Measurements from ENCODE around the gene APOBEC3H.

APOBEC3H gene

GRCh38 chr22:39090426-39091064 is 6.5 kb upstream of the APOBEC3H start:
- H3K4me3 Mint-ChIP-seq, result peak overlapping the region; percentile 62
- no peaks in the 10 kb centered on the region for H3K9me3 Mint-ChIP-seq
- peaks cover 93% of the 10 kb centered on the region for H3K4me1 Mint-ChIP-seq
- no peaks in the 10 kb centered on the region for H3K27me3 Mint-ChIP-seq
- H3K27ac Mint-ChIP-seq, result peak overlapping the region; percentile 89
- ATAC-seq, result peak; percentile 84
- peak; percentile 86 for DNase-seq
- H3K36me3 Mint-ChIP-seq (ENCODE audit: low read depth), result peaks cover 5% of the 10 kb centered on the region

DNA sequence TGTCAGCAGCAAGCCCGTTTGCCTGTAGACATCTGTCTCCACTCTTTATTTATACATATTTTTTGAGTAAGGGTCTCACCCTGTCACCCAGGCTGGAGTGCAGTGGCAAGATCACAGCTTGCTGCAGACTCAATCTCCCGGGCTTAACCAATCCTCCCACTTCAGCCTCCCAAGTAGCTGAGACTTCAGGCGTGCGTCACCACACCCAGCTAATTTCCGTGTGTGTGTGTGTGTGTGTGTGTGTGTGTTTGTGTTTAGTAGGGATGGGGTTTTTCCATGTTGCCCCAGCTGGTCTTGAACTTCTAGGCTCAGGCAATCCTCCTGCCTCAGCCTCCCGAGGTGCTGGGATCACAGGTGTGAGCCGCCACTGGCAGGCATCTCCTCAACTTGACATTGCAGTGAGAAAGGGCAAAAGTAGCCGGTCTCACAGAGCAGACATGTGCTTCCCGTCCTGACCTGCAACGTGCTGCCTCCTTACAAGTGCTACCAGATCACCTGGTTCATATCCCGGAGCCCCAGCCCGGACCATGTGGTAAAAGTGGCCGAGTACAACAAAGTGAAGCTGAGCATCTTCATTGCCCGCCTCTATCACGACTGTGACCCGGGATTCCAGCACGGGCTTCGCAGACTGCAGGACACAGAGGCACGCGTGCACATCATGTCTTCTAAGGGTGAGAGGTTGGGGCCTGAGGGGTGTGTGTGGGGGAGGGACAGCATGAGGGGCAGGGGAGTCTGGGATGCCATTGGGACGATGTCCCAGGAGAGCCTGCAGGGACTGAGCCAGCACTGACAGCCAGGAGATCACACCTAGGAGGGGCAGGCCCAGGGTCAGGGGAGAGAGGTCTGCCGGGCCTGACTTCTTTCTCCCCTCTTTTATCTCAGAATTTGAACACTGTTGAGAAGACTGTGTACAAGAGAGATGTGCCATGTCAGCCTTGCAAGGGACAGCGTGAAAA is 5.6 kb upstream of the APOBEC3H start:
- no peak for ATAC-seq
- Mint-ChIP-seq H3K27me3 (no peaks in the 10 kb centered on the region), H3K9me3 (no peaks in the 10 kb centered on the region), H3K36me3 (ENCODE audit: low read depth) (peaks cover 1% of the 10 kb centered on the region), H3K4me3 (peak overlapping the region; percentile 62), H3K27ac (peak overlapping the region; percentile 89), H3K4me1 (peaks cover 93% of the 10 kb centered on the region)
- peak; percentile 37 for DNase-seq

DNA sequence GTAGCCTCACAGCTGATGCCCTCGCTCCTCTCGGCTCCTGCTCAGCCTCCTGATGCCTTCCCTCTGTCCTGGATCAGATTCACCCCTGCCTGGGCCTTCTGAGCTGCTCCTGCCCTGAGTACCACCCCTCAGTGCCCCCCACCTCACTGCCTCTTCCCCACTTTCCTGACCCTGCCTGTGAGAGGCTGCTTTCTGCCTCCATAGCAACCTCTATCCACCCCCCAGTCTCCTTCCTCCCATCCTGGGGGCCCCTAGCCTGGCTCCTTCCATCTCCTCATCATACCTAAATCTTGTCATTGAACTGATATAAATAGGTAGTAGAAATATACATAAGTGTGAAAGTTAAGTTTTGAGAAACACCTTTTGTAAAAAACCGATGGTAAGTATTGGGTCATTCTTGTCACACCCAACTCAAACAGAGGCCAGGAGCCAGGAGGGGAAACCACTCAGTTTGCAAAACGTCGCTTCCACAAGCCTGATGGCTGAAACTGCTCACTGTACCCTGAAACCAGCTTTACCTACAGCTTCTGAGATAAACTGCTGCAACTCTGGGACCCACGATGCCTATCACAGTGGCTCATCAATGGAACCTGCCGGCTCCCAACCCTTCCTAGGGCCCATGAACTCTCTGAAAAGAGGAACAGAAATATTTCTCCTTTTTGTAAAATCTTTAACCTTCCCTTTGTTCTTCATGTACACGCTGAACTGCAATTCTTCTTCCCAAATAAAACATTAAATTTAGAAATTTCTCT is 4.8 kb upstream of the APOBEC3H start:
- H3K36me3 Mint-ChIP-seq (ENCODE audit: low read depth), result no peaks in the 10 kb centered on the region
- no peaks in the 10 kb centered on the region for H3K27me3 Mint-ChIP-seq
- ATAC-seq (no peak), DNase-seq (no peak)
- H3K4me1 Mint-ChIP-seq, result peaks cover 96% of the 10 kb centered on the region
- peak overlapping the region; percentile 62 for H3K4me3 Mint-ChIP-seq
- peak overlapping the region; percentile 89 for H3K27ac Mint-ChIP-seq
- no peaks in the 10 kb centered on the region for H3K9me3 Mint-ChIP-seq

DNA sequence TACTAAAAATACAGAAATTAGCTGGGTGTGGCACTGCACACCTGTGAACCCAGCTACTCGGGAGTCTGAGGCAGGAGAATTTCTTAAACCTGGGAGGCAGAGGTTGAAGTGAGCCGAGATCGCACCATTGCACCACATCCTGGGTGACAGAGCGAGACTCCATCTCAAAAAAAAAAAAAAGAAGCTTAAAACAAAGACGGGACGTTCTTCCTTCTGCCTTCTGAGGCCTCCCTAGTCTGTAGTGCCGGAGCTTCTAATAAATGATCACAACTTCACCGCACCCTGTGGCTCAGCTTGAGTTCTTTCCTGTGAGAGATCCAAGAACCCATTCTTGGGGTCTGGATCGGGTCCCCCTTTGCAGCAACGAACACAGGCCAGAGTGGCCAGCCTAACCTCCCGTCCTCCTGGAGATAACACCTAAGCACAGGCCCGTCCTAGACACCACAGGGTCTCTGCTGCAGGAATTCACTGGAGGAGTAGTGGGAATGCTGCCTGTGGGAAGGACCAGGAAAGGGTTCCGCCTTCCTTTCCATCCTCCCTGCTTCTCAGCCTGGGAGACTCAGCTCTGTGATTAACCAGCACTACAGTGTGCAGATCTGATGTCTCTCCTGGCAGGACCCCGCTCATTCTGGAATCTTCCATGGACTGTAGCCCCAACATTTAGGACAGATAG is 2.2 kb upstream of the APOBEC3H start:
- Mint-ChIP-seq H3K27me3 (no peaks in the 10 kb centered on the region), H3K27ac (peak overlapping the region; percentile 74), H3K4me1 (peaks cover 96% of the 10 kb centered on the region), H3K4me3 (no peak overlapping the region), H3K9me3 (no peaks in the 10 kb centered on the region), H3K36me3 (ENCODE audit: low read depth) (no peaks in the 10 kb centered on the region)
- DNase-seq, result no peak
- no peak for ATAC-seq

DNA sequence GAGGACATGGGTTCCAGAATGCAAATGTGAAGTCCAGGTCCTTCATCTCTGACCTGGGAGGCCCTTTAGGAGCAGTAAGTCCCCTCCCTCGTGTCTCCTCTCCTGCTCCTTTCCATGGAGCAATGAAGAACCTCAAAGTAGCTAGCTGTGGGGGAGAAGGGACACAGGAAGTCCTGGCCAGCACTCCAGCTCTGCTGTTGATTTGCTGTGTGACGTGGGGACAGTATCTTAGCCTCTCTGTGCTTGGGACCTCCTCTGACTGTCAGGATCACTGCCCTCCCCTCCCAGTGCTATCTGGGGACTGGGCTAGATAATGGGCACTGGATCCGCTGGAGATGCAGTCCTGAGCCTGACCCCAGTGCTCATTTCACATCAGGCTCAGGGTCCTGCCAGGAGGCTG is 1.1 kb upstream of the APOBEC3H start:
- peak overlapping the region; percentile 65 for H3K27ac Mint-ChIP-seq
- no peak overlapping the region for H3K4me3 Mint-ChIP-seq
- H3K9me3 Mint-ChIP-seq, result no peaks in the 10 kb centered on the region
- ATAC-seq (no peak), DNase-seq (no peak)
- peaks cover 95% of the 10 kb centered on the region for H3K4me1 Mint-ChIP-seq
- H3K36me3 Mint-ChIP-seq (ENCODE audit: low read depth), result no peaks in the 10 kb centered on the region
- H3K27me3 Mint-ChIP-seq, result no peaks in the 10 kb centered on the region

DNA sequence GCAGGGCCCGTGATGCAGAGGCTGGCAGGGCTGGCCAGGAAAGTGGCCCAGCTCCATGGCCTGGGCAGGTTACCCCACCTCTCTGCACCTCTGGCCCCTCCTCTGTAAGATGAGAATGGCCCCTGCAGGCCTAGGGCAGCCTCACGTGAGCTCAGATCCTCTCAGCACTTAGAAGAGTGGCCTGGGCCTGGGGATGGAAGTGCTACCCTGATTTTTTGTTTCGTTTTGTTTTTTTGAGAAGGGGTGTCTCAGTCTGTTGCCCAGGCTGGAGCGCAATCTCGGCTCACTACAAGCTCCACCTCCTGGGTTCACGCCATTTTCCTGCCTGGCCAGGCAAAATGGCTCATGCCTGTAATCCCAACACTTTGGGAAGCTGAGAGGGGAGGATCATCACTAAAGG is 982 bp downstream of the APOBEC3H start:
- Mint-ChIP-seq H3K4me3 (peak overlapping the region; percentile 80), H3K27ac (peak overlapping the region; percentile 89), H3K4me1 (peaks cover 77% of the 10 kb centered on the region), H3K9me3 (no peaks in the 10 kb centered on the region), H3K27me3 (no peaks in the 10 kb centered on the region), H3K36me3 (ENCODE audit: low read depth) (no peaks in the 10 kb centered on the region)
- DNase-seq (no peak), ATAC-seq (no peak)

DNA sequence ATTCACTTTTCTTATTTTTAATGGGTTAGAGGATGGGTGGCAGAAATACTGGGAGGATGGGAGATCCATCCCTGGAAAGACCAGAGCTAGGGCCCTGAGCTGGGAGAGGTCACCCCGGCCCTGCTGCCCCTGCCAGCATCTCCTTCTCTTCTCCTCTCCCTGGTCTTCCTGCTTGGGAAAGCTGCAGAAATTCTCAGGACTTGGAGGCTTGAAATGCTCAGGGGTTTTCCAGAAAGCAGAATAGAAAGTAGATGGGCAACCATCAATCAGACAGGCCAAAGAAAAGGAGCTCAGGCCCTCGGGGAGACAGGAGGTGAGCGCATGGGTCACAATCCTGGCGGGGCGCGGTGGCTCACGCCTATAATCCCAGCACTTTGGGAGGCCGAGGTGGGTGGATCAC is 1.5 kb downstream of the APOBEC3H start:
- no peaks in the 10 kb centered on the region for H3K27me3 Mint-ChIP-seq
- no peak for DNase-seq
- peak overlapping the region; percentile 61 for H3K4me3 Mint-ChIP-seq
- H3K9me3 Mint-ChIP-seq, result no peaks in the 10 kb centered on the region
- peak overlapping the region; percentile 89 for H3K27ac Mint-ChIP-seq
- no peak for ATAC-seq
- H3K4me1 Mint-ChIP-seq, result peaks cover 73% of the 10 kb centered on the region
- no peaks in the 10 kb centered on the region for H3K36me3 Mint-ChIP-seq (ENCODE audit: low read depth)

DNA sequence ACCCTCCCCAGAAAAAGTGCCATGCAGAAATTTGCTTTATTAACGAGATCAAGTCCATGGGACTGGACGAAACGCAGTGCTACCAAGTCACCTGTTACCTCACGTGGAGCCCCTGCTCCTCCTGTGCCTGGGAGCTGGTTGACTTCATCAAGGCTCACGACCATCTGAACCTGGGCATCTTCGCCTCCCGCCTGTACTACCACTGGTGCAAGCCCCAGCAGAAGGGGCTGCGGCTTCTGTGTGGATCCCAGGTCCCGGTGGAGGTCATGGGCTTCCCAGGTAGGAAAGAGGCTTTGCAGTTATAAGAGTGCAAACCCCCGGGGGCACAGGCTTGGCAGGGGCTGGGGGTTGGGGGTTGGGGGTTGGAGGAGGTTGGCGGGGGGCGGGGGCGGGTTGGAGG is 4.2 kb downstream of the APOBEC3H start:
- Mint-ChIP-seq H3K4me1 (peaks cover 49% of the 10 kb centered on the region), H3K36me3 (ENCODE audit: low read depth) (no peaks in the 10 kb centered on the region), H3K4me3 (no peak overlapping the region), H3K27me3 (no peaks in the 10 kb centered on the region), H3K27ac (no peak overlapping the region), H3K9me3 (no peaks in the 10 kb centered on the region)
- DNase-seq (no peak), ATAC-seq (no peak)

- no peaks in the 10 kb centered on the region for H3K27me3 Mint-ChIP-seq
- H3K27ac Mint-ChIP-seq, result no peak overlapping the region
- ATAC-seq (no peak), DNase-seq (no peak)
- H3K36me3 Mint-ChIP-seq (ENCODE audit: low read depth), result no peaks in the 10 kb centered on the region
- H3K4me1 Mint-ChIP-seq, result peaks cover 29% of the 10 kb centered on the region
- H3K4me3 Mint-ChIP-seq, result no peak overlapping the region
- no peaks in the 10 kb centered on the region for H3K9me3 Mint-ChIP-seq
Measured at GRCh38 chr22:39103431-39103830, 6.4 kb downstream of the APOBEC3H start.

DNA sequence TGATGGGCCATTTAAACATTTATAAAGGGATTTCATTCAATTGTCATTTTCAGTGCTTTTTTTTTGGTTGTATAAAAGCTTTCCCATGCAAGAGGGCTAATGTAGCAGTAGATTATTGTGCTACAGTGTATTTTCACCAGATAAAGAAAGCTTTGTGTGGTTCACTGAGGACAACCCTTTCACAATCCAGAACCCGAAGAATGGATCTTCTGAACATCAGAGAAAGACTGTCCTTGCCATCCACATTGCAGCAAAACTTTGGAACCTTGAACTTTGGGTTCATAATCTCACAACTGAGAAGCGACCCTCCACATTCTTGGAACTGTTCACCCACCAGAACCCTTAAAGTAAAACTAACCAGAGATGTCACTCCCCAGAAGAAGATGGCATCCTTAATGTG is 9.3 kb downstream of the APOBEC3H start:
- no peak for ATAC-seq
- H3K27ac Mint-ChIP-seq, result no peak overlapping the region
- H3K4me1 Mint-ChIP-seq, result peaks cover 15% of the 10 kb centered on the region
- DNase-seq, result no peak
- no peak overlapping the region for H3K4me3 Mint-ChIP-seq
- no peaks in the 10 kb centered on the region for H3K9me3 Mint-ChIP-seq
- H3K27me3 Mint-ChIP-seq, result no peaks in the 10 kb centered on the region
- no peaks in the 10 kb centered on the region for H3K36me3 Mint-ChIP-seq (ENCODE audit: low read depth)

GRCh38 chr22:39108487-39108886 is 11.4 kb downstream of the APOBEC3H start:
- Mint-ChIP-seq H3K27me3 (no peaks in the 10 kb centered on the region), H3K4me3 (no peak overlapping the region), H3K9me3 (no peaks in the 10 kb centered on the region), H3K27ac (peak overlapping the region; percentile 7), H3K36me3 (ENCODE audit: low read depth) (no peaks in the 10 kb centered on the region), H3K4me1 (peaks cover 19% of the 10 kb centered on the region)
- no peak for ATAC-seq
- DNase-seq, result no peak

DNA sequence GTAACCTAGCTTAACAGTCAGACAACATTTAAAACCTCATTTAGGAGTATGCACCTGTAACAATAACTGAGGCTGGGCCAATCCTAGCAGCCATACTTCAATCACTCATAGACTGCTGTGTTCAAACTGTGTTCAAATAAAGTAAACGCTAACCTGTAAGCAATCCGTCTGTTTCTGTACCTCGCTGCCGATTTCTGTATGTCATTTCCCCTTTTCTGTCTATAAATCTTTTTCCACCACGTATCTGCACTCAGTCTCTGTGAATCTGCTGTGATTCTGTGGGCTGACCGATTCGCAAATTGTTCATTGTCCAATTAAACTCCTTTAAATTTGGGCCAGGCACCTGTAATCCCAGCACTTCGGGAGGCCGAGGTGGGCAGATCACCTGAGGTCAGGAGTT is 12.3 kb downstream of the APOBEC3H start:
- DNase-seq, result no peak
- Mint-ChIP-seq H3K36me3 (ENCODE audit: low read depth) (no peaks in the 10 kb centered on the region), H3K4me3 (no peak overlapping the region), H3K4me1 (peaks cover 28% of the 10 kb centered on the region), H3K27ac (no peak overlapping the region), H3K27me3 (no peaks in the 10 kb centered on the region), H3K9me3 (no peaks in the 10 kb centered on the region)
- ATAC-seq, result no peak

- ATAC-seq, result no peak
- H3K4me3 Mint-ChIP-seq, result no peak overlapping the region
- no peak for DNase-seq
- no peak overlapping the region for H3K27ac Mint-ChIP-seq
- no peaks in the 10 kb centered on the region for H3K9me3 Mint-ChIP-seq
- H3K27me3 Mint-ChIP-seq, result no peaks in the 10 kb centered on the region
- H3K36me3 Mint-ChIP-seq (ENCODE audit: low read depth), result no peaks in the 10 kb centered on the region
- H3K4me1 Mint-ChIP-seq, result peaks cover 43% of the 10 kb centered on the region
Measured at GRCh38 chr22:39110631-39111561, 13.9 kb downstream of the APOBEC3H start.
